Amygdala (tissue), 56 donors: ENCODE data around the gene SLC38A3.
A peak's percentile ranks its signal among the peaks of the same experiment; 100 is the strongest.
"Not testable (repeated sequence)": the region's sequence is repeated elsewhere in the genome, so short reads cannot be mapped to it uniquely, and the experiment has no call there.

Experiments
- DNase-seq, 56 donors: peaks; one replicate each; lab custom pipeline; 2025; lab: John Stamatoyannopoulos, UW

The SLC38A3 gene

DNA sequence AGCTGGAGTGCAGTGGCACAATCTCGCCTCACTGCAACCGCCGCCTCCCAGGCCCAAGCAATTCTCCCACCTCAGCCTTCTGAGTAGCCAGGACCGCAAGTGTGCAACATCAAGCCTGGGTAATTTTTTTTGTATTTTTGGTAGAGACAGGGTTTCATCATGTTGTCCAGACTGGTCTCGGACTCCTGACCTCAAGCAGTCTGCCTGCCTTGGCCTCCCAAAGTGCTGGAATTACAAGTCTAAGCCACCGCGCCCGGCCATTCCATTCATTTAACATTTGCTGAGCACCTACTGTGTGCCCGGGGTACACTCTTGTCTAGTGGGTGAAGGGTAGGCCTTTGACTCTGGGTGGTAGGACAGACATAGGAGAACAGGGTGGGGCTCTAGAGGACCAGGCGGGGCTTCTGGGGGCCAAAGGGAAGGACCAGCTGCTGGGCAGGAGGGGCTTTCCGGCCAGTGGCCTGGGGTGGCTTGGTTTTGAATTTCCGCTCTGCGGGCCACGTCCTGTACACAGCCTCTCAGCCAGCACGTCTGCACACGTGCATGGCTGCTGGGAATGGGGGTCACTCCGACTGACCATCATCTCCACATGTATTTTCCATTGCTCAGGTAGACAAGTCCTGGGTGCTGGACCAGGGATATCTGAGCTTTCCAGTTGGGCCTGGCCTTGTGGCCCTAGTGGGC, 2.4 kb downstream of the SLC38A3 start:
- DNase-seq: no peak

DNA sequence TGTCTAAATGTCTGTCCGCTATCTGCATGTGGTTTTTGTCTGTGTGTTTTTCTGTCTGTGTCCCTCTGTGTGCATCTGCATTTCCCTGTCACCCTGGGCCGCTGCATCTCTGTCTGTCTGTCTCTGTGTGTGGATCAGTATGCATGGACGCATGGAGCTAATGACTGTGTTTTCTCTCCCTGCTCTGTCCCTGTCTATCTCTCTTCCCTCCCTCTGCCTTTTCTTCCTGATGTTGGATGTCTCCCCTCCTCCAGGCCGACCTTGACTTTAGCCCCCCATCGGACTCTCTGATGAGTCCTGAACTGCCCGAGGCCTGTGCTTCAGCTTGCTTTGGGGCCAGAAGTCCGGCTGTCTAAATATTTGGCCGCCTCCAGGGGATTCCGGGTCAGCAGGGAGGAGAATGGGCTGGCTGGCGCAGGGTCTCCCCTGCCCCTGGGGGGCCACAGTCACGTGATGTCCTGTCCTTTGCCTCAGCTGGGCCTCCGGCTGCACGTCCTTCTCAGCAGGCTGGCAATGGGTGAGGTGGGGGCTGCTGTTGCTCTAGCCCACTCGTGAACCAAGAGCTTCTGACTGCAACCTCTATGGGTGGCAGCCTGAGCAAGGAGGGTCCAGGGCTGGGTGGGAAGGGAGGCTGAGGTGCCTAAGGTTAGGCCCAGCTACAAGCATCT, 3.7 kb downstream of the SLC38A3 start:
- DNase-seq: no peak

DNA sequence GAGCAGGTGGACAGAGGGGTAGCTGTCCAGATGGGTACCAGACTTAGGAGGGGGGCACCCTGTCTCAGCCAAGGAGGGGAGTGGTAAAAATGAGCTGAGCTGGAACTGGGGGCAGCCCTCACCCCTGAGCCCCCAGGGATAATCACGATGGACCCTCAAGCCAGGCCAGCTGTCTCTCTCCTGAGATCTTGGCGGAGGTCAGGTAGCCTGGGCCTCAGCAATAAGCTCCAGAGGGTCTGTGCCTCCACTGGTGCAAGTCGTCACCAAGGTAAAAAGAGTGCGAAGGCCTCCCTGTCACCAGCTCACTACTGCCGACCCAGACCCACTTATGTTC, 5.1 kb downstream of the SLC38A3 start:
- DNase-seq: no peak

DNA sequence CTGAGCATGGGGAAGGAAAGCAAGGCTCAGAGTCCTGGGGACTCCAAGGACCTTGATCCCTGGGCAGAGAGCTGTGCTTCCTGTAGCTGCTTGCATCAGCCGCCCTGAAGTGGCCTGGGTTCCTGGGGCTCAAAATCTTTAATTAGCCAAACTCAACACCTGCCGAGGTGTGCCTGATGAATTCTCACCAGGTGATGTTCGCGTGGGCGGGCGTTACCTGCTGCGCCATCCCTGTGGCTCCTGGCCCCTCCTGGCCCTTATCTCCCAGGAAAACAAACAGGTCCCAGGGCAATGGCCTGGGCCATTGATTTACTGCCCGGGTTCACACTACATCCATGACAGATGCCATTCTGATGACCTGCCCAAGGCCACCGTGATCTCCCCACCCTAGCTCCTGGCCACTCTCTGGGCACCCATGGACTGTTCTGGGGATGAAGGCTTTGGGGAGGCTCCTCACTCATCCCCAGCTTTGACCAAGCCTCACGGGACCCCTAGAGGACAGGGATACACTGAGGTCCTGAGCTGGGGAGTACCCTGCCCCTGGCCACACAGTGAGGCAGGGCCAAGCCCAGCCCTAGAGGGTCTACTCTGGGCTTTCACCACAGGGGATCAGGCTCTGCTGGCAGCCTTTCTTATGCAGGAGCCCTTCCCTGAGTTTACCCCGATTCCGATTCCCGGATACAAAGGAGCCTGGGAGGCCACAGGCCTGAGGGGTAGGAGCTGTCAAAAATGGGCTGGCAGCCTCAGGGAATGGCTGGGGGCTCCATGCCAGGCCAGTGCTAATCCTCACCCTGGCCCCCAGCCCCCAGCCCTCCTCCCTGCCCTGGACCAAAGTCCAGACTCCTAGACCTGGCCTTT, 5.7 kb downstream of the SLC38A3 start:
- no peak for DNase-seq

DNA sequence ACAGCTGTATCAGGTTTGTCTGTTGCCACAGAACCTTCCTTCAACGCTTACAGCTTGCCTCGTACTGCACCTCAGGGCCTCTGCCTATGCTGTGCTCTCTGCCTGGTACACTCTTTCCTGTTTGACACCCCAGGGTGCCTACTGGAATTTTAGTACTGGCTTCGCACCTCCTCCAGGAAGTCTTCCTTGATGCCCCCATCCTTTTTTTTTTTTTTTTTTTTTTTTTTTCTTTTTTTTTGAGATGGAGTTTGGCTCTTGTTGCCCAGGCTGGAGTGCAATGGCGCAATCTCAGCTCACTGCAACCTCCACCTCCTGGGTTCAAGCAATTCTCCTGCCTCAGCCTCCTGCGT, 6.3 kb downstream of the SLC38A3 start:
- DNase-seq: not testable (repeated sequence)

DNA sequence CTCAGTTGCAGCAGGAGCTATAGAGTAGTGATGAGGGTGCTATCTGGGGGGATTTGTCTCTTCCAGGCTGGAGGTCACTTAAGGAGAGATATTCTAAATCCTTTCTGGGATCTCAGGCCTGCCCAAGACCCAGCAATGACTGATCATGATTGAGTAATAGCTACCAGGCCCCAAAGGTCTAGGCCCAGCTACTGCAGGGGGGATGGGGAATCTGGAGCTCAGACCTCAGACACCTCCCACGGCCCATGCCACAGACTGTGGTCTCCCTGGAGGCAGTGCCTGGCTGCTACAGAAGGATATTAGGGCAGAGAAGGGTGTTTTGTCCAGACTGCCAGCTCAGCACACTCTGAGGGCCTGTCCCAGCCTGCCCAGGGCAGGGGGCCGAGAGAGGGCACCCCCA, 6.9 kb downstream of the SLC38A3 start:
- peak in 1 of 56 donors; percentile 24 for DNase-seq

DNA sequence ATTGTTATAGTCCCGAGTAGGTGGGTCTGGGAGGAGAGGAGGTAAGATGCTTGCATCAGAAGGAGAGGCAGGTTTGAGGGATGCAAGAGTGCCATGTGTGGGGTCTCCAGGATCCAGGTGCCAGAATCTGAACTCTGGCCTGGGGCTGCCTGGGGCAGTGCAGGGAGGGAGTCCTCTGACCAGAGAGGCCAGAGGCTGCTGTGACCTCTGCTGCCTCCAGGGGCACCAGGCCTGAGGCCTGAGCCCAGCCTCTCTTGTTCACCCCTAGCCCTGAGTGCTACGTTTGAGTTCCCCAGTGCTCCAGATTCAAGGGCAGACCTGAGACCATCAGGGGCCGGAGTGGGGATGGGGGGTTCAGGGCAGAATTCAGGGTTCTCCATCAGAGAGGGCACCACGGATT, 7.4 kb downstream of the SLC38A3 start:
- DNase-seq: no peak

DNA sequence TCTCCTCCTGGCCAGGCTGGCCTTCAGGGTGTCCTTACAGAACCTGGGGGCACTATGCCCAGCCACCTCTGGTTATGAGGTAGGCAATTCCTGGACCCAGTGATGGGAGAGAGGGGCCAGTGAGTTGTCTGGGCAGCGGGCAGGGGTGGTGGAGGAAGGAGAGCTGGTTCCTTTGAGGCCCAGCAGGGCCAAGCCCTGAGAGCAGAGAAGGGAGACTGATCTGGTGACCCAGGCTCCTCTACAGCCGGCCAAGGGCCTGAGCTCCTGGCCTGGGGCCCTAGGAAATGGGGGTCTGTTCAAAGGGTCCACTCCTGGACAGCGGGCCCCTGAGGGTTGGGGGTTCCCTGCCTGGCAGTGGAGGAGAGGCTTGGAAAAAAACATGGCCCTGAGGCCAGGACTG, 7.9 kb downstream of the SLC38A3 start:
- DNase-seq: peak in 3 of 56 donors; percentile 27 to 63 (median 45)

DNA sequence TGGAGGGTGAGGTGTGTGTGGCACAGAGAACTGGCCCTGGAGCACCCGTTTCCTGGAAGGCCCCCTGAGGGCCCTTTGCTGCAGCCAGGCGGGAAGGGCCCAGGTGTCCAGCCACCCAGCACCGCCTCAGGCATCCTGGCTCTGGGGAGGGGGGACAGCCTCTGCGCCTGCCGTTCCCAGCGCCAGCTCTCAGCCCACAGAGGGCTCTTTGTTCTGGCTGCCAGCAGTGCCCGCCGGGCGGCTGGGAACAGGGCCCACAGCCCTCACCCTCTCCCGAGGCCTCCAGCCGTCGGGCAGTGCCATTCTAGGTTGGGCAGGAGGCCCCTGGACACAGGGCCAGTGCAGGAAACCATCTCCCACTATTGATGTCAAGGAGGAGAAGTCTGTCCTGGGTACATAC, 8.3 kb downstream of the SLC38A3 start:
- peak in 55 of 56 donors; percentile 43 to 96 (median 83) for DNase-seq

DNA sequence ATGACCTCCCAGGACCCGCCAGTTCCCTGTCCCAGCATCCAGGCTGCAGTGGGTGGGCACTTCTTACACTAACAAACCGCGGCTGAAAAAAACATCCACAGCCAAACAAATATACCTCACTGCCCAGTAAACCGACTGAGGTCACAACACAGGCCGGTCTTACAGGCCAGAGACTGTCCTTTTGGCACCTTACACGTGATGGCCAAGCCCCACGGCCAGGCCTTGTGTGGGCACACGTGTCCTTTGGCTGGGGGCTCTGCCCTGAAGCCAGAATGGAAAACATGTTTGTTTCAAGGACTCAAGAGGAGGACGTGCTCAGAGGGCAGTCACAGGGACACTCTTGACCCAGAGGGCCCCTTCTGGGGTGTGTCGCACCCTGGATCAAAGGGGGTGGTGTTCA, 9.8 kb downstream of the SLC38A3 start:
- no peak for DNase-seq

DNA sequence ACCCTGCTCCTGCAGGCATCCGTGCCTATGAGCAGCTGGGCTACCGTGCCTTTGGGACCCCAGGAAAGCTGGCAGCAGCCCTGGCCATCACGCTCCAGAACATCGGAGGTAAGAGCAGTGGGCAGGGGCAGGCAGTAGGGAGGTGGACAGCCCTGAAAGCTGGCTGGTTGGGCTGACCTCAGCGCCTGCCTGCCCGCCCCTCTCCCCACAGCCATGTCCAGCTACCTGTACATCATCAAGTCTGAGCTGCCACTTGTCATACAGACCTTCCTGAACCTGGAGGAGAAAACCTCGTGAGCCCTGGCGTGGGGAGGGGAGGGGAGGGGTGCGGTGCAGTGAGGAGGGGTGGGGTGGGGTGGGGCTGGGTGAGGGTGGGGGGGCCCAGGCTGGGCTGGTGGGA, 10.5 kb downstream of the SLC38A3 start:
- DNase-seq: no peak

DNA sequence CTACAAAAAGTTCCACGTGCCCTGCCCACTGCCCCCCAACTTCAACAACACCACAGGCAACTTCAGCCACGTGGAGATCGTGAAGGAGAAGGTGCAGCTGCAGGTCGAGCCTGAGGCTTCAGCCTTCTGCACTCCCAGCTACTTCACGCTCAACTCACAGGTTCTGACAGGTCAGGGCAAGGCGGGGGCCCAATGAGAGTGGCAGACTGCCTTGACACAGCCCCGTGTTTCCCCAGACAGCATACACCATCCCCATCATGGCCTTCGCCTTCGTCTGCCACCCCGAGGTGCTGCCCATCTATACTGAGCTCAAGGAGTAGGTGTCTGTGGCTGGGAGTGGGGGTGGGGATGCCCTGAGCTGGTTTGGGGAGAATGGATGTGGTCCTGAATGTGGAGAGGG, 12.6 kb downstream of the SLC38A3 start:
- DNase-seq: no peak

DNA sequence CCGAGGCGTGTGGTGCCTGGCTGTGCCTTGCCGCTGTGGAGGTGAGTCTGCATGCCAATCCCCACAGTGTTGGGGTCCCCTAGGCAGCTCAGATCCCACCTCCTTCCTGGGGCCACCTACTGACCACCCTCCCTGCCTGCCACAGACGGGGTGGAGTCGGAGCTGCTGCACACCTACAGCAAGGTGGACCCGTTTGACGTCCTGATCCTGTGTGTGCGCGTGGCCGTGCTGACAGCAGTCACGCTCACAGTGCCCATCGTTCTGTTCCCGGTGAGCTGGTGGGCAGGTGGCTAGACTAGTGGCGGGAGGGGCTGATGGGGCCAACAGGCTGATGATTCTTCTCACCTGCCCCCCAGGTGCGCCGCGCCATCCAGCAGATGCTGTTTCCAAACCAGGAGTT, 13.4 kb downstream of the SLC38A3 start:
- no peak for DNase-seq

DNA sequence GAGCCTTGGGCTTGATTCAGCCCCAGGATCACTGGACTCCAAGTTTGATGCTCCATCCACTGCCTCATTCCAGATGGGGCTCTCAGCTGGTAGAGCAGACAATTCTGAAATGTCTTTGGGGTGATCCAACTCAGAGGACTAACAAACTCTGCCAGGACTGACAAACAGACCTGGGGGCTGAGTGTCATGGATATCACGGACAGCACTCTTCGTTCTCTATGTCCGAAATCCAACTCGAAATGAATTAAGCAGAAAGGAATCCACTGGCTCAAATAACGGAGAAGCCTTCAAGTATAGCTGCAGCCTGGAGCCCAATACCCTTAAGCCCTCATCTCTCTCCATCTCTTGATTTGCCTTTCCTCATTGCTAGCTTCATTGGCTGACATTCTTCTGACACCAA, 14.2 kb downstream of the SLC38A3 start:
- no peak for DNase-seq

DNA sequence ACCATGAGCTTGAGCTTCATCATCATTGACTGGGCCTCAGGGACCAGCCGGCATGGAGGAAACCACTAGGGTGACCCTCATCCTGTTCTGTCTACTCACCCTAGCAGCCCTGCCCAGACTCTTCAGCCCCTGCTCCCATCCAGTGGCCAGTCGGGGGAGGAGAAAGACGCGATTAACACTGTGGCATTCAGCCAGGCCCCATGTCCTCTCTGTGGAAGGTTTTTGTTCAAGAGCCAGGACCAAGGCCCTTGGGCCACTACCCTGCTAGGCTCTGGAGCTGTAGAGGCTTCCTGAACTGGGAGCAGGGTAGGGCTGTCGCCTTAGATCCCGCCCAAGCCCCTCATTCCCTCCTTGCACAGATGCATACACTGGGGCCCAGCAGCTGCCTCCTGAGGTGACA, 15.0 kb downstream of the SLC38A3 start:
- peak in 6 of 56 donors; percentile 11 to 37 (median 18) for DNase-seq

DNA sequence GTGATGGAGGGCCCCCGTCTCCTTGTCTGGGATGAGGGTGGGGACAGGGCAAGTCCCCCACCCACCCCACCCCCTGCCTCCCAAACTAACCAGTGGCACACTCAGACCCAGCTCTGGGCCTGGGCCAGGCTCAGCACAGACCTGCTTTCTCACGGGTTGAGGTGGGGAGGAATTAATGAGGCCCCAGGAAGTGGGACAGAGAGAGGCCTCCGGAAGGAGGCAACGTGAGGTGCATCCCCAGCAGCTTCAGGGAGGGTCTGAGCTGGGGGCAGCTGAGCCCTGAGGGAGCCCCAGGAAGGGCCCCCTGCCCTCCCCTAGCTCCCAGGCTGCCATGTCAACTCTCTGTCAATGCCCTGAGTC, 16.0 kb downstream of the SLC38A3 start:
- no peak for DNase-seq

DNA sequence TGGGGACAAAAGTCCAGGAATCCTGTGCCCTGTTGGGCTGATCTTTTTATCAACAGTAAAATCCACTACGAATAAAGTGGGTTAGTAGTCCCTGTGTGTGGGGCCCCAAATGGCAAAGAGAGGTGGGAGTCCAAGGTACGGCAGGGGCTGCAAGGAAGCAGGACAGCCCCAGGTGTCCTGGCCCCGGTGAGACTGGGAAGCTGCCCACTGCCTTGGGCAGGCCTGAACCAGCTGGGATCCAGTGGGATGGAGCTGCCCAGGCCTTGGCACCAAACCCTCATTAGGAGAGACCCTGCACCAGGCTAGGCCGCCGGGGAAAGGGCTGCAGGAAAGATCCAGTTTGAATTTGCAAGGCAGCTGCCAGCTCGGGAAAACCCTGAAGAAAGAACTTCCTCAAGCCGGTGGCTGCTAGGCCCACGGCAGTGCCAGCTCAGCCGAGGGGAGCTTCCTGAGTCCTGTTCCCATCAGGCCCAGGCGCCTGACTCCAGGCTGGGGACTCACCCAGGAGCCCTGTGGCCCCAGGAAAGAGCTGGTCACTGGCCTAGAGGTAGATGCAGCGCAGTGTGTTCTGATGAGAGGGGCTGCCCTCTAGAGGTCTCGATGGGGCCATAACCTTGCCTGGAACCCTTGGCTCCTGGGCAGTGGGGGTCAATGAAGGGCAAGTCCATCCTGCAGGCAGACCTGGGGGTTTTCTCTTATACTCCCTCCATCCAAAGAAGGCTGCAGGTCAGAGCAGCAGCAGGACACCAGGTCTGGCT, 16.5 kb downstream of the SLC38A3 start:
- peak in 25 of 56 donors; percentile 11 to 72 (median 43) for DNase-seq

DNA sequence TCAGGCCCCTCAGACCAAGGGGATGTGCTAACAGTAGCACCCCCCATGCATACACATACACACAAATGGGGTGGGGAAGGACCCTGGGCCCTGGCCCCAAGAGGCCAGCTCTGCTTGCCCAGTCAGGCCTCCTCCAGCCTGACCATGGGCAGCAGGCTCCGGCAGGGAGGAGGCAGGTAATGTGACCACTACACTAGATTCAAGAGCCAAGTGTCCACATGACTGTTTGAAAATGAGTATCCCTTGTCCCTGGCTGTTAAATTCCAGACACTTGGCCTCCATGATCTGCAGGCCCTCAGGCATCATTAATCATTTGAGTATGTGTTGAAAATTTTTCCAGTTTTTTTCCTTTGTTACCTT, 17.1 kb downstream of the SLC38A3 start:
- no peak for DNase-seq

DNA sequence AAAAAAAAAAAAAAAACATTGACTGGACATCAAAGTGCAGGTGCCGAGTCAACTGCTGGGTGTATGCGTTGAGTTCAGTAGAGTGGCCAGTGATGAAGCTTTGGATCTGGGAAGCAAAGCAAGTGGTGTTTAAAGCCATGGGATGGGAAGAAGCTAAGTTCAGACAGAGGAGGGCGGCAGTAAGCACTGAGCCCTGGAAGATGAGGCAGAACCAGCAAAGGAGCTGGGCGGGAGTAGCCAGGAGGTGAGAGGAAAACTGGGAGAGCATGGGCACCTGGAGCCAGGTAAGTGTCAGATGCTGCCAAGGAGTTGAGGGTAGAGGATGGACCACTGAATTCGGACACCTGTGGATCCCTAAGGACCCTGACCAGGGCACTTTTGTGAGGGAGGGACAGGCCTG, 19.6 kb downstream of the SLC38A3 start:
- DNase-seq: no peak

DNA sequence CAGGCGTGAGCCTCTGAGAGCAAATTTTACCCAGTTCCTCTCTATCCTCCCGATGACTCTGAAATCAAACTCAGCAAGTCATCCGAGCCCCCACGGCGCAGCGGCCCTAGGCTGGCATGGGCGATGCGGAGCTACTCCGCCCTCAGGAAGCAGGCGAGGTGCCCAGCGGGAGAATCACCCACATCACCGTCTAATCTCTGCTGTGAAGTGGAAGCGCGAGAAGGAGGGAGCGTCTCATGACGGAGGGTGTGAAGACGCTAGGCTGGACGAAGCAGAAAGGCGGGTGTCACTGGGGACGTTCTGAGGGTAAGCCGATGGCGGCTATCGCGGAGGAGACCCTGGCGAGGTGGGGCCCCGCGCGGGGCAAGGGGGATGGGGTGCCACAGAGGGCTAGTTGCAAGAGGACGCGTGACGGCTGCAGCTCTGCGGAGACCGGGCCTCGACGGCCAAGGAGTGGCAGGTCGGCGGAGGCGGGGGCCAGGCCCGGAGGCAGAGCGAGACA, 21.9 kb downstream of the SLC38A3 start:
- peak in 27 of 56 donors; percentile 35 to 75 (median 62) for DNase-seq
